HepG2 (cell line): ENCODE measurements around the gene TGFB2.

Source experiments
- CEBPB ChIP-seq: IDR thresholded peaks from 2 replicates; pipeline ENCODE4 v1.6.1; 2011; ENCODE audit warnings: low read depth, low read length, improper control_type of control experiment, borderline replicate concordance
- CTCF ChIP-seq: sonication (generic); formaldehyde crosslinking; IDR thresholded peaks from 2 replicates; pipeline ENCODE4 v1.5.0; 2020; ENCODE audit warnings: mild to moderate bottlenecking, missing genetic modification reagents, moderate library complexity
- EHMT2 ChIP-seq: fragments of 200-600 bp; sonication (generic); IDR thresholded peaks from 2 replicates; pipeline ENCODE4 v1.7.0; 2017; ENCODE audit warnings: antibody characterized with exemption, low read depth, low read length, borderline replicate concordance
- KAT7 ChIP-seq: IDR thresholded peaks from 2 replicates; pipeline ENCODE4 v1.6.1; 2018; ENCODE audit warnings: borderline replicate concordance, missing compliant biosample characterization
- MAF1 ChIP-seq: sonication (generic); formaldehyde crosslinking; IDR thresholded peaks from 2 replicates; pipeline ENCODE4 v1.5.0; 2020; ENCODE audit warnings: missing genetic modification reagents, borderline replicate concordance
- NR2C2 ChIP-seq: sonication (generic); formaldehyde crosslinking; IDR thresholded peaks from 2 replicates; pipeline ENCODE4 v1.4.0; 2020; ENCODE audit warnings: missing genetic modification reagents, mild to moderate bottlenecking, moderate library complexity, borderline replicate concordance
- ZBTB43 ChIP-seq: sonication (generic); formaldehyde crosslinking; conservative IDR thresholded peaks from 2 replicates; pipeline ENCODE4 v1.4.0; 2020; ENCODE audit warnings: missing genetic modification reagents
- ZNF12 ChIP-seq: sonication (generic); formaldehyde crosslinking; IDR thresholded peaks from 2 replicates; pipeline ENCODE4 v1.5.0; 2020; ENCODE audit warnings: missing genetic modification reagents
- ZNF121 ChIP-seq: sonication (generic); formaldehyde crosslinking; IDR thresholded peaks from 2 replicates; pipeline ENCODE4 v1.5.0; 2020; ENCODE audit warnings: mild to moderate bottlenecking, missing genetic modification reagents
- ZNF232 ChIP-seq: sonication (generic); formaldehyde crosslinking; IDR thresholded peaks from 2 replicates; pipeline ENCODE4 v1.4.0; 2020; ENCODE audit warnings: missing genetic modification reagents, borderline replicate concordance

GRCh38 chr1:218409946-218410510 lies 64.9 kb downstream of the TGFB2 start:
- TF ChIP-seq NR2C2 (no peak), KAT7 (CRISPR knock-in tag) (no peak), ZNF121 (no peak), ZNF12 (CRISPR knock-in tag) (no peak), EHMT2 (no peak), MAF1 (CRISPR knock-in tag) (no peak), ZNF232 (CRISPR knock-in tag) (no peak), ZBTB43 (CRISPR knock-in tag) (no peak), CEBPB (no peak), CTCF (no peak)
